Natural killer cell (primary cell): Measurements from ENCODE around the gene PSG11. TPM values are rescaled to one million over a fixed set of nuclear protein-coding genes. Genes with fewer than 3 reads are reported as not detected.
"Not testable (repeated sequence)": the region's sequence is repeated elsewhere in the genome, so short reads cannot be mapped to it uniquely, and the experiment has no call there.

ENCODE experiments used
- ATAC-seq, 3 donors: fragments of 150-1000 bp in 2 of 3; fragments of 200-7000 bp in 1 of 3; cut with Tn5 transposase; 1 replicate in 1 of 3; 2 replicates in 2 of 3; pipeline ENCODE4 v1.10.0; 2021; ENCODE audit warnings: mild to moderate bottlenecking in 2 of 3, moderate library complexity in 2 of 3
- DNase-seq, 2 donors: peaks; one replicate each; pipeline versions ENCODE4 v3.0.0 to v3.0.0-alpha.2; 2013 to 2021; ENCODE audit warnings: mixed read lengths in 1 of 2
- H3K27ac ChIP-seq: one replicate; pipeline ENCODE4 v1.5.1; 2013; ENCODE audit warnings: mild to moderate bottlenecking, low read length
- H3K27me3 ChIP-seq: one replicate; pipeline ENCODE4 v1.6.1; 2013; ENCODE audit warnings: low read length; ENCODE audit not compliant: control insufficient read depth, insufficient read depth
- H3K36me3 ChIP-seq: one replicate; pipeline ENCODE4 v1.6.1; 2013; ENCODE audit warnings: low read length; ENCODE audit not compliant: control insufficient read depth, insufficient read depth
- H3K4me1 ChIP-seq: one replicate; pipeline ENCODE4 v1.6.1; 2013; ENCODE audit warnings: low read length; ENCODE audit not compliant: control insufficient read depth, insufficient read depth
- H3K4me3 ChIP-seq: one replicate; pipeline ENCODE4 v1.5.1; 2013; ENCODE audit warnings: low read length
- H3K9me3 ChIP-seq: one replicate; pipeline ENCODE4 v1.6.1; 2013; ENCODE audit warnings: low read length; ENCODE audit not compliant: control insufficient read depth, insufficient read depth
- H3K27ac Mint-ChIP-seq, 2 donors: one replicate each; pipeline ENCODE4 v1.8.0; 2022; ENCODE audit warnings: mild to moderate bottlenecking in 2 of 2, mixed read lengths in 2 of 2, moderate library complexity in 1 of 2
- H3K27me3 Mint-ChIP-seq, 2 donors: one replicate each; pipeline ENCODE4 v1.8.0; 2022; ENCODE audit warnings: low read depth in 2 of 2, mixed read lengths in 2 of 2
- H3K36me3 Mint-ChIP-seq: one replicate; pipeline ENCODE4 v1.8.0; 2022; ENCODE audit warnings: mixed read lengths
- H3K4me1 Mint-ChIP-seq, 2 donors: one replicate each; pipeline ENCODE4 v1.8.0; 2022; ENCODE audit warnings: mixed read lengths in 2 of 2
- H3K4me3 Mint-ChIP-seq: one replicate; pipeline ENCODE4 v1.8.0; 2022; ENCODE audit warnings: mild to moderate bottlenecking, moderate library complexity, mixed read lengths
- H3K9me3 Mint-ChIP-seq, 2 donors: one replicate each; pipeline ENCODE4 v1.8.0; 2022; ENCODE audit warnings: mixed read lengths in 2 of 2
- CTCF ChIP-seq: fragments of 200-600 bp; IDR thresholded peaks from one replicate; pipeline ENCODE4 v1.8.0; 2022; ENCODE audit warnings: antibody characterized with exemption
- WGBS: methylation state at CpG from one replicate; pipeline ENCODE4 v1.1.7; 2013; ENCODE audit warnings: missing lambda C conversion rate; ENCODE audit not compliant: insufficient coverage; 5-methylcytosine and 5-hydroxymethylcytosine counted together
- intact Hi-C: fragments of 100-400 bp; cut with micrococcal nuclease; formaldehyde crosslinking; loops from one replicate; pipeline ENCODE4 v1.14.2; 2022
- total RNA-seq, 4 donors: library from RNA; stranded (reverse); fragments of 120-200 nt in 1 of 4; gene quantifications; one replicate each; pipeline versions ENCODE4 v1.2.3 to v1.2.4, GENCODE V29; 2013 to 2022

Gene PSG11
- total RNA-seq, 3 donors from 2014 or later (not counting 1 experiment from before 2014, with no cell fraction given): not detected

- no peaks in the 10 kb centered on the region for H3K36me3 ChIP-seq
- no peaks in the 10 kb centered on the region for H3K9me3 ChIP-seq
- Mint-ChIP-seq H3K36me3 (no peaks in the 10 kb centered on the region), H3K9me3 (no peaks in the 10 kb centered on the region), H3K4me3 (no peak overlapping the region), H3K27me3 (peaks cover 0 to 26% of the 10 kb centered on the region in 2 donors), H3K4me1 (no peaks in the 10 kb centered on the region), H3K27ac (no peak overlapping the region)
- no peaks in the 10 kb centered on the region for H3K4me1 ChIP-seq
- H3K27ac ChIP-seq: no peak overlapping the region
- WGBS: 94% methylated on average over 6 of the region's 7 CpGs
- TF ChIP-seq CTCF: no peak
- H3K4me3 ChIP-seq: no peak overlapping the region
- intact Hi-C loops: no loop called here
- DNase-seq (no peak), ATAC-seq (no peak)
- no peaks in the 10 kb centered on the region for H3K27me3 ChIP-seq
Observed at GRCh38 chr19:42989851-42990250, 36.4 kb downstream of the PSG11 start.

DNA sequence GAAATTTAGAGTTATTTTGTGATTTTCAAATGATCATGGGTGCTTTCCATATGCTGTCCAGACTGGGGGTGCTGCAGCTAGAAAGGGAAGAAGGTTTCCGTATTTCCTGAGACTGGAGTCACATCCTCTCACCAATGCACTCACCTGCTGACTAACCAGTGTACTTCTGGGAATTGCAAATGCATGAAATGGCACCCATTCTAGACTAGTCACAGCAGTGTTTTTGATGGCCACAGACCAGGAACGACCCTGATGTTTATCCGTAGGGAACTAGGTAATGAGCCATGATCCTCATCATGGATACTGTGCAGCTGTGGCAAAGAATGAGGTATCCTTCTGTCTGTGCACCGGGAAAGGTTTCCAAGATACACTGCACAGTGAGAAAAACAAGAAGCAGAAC is 37.1 kb downstream of the PSG11 start:
- H3K27ac Mint-ChIP-seq, H3K4me3 Mint-ChIP-seq, H3K4me1 Mint-ChIP-seq, H3K27me3 ChIP-seq, ATAC-seq, H3K4me1 ChIP-seq, H3K4me3 ChIP-seq, DNase-seq, H3K27ac ChIP-seq, intact Hi-C loops, H3K9me3 ChIP-seq, H3K9me3 Mint-ChIP-seq, H3K36me3 Mint-ChIP-seq, H3K36me3 ChIP-seq: not testable (repeated sequence)
- H3K27me3 Mint-ChIP-seq: peaks cover 0 to 26% of the 10 kb centered on the region in 2 donors
- 92% methylated on average over 3 of the region's 4 CpGs for WGBS

GRCh38 chr19:42988206-42988605 is 38.1 kb downstream of the PSG11 start:
- H3K36me3 Mint-ChIP-seq, intact Hi-C loops: not testable (repeated sequence)

DNA sequence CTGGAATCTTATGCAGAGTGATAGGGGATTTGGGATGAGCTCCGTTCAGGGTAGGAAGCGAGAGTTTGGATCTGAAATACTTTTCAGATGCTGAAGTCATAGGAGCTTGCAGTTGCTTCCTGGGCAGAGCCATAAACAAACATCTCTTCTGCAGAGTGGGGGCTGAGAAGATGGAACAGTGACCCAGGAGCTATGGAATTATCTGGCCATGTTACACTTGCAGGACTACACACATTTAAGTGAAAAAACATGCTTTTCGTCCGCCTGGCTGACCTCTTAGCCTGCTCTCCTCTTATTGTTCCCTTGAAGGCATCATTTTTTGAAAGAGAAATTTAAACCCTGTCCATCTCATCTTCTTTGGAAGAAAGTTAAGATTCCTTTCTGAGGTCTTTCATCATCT is 40.7 kb downstream of the PSG11 start:
- no peak overlapping the region for H3K4me3 Mint-ChIP-seq
- H3K27ac ChIP-seq: no peak overlapping the region
- H3K4me3 ChIP-seq: no peak overlapping the region
- intact Hi-C loops: no loop called here
- H3K4me1 ChIP-seq: no peaks in the 10 kb centered on the region
- H3K9me3 Mint-ChIP-seq: peaks cover 4% of the 10 kb centered on the region in 2 donors
- H3K27me3 ChIP-seq: no peaks in the 10 kb centered on the region
- DNase-seq (no peak), ATAC-seq (no peak)
- no peaks in the 10 kb centered on the region for H3K36me3 ChIP-seq
- H3K27ac Mint-ChIP-seq: no peak overlapping the region
- no peak for TF ChIP-seq CTCF
- no peaks in the 10 kb centered on the region for H3K9me3 ChIP-seq
- WGBS: 81% methylated on average over 4 of the region's 4 CpGs
- no peaks in the 10 kb centered on the region for H3K4me1 Mint-ChIP-seq
- no peaks in the 10 kb centered on the region for H3K36me3 Mint-ChIP-seq
- H3K27me3 Mint-ChIP-seq: peaks cover 13 to 25% of the 10 kb centered on the region in 2 donors

More at GRCh38 chr19:42988206-42988605, 38.1 kb downstream of the PSG11 start:
- H3K4me1 ChIP-seq, H3K4me1 Mint-ChIP-seq, H3K4me3 Mint-ChIP-seq, H3K4me3 ChIP-seq, H3K9me3 ChIP-seq, H3K9me3 Mint-ChIP-seq, H3K36me3 ChIP-seq, H3K27ac ChIP-seq, H3K27me3 ChIP-seq, ATAC-seq, DNase-seq, H3K27ac Mint-ChIP-seq: not testable (repeated sequence)
- peaks cover 0 to 25% of the 10 kb centered on the region in 2 donors for H3K27me3 Mint-ChIP-seq
- WGBS: no CpG with 5 or more reads among the region's 1 CpG

- H3K27ac ChIP-seq, H3K27me3 ChIP-seq, H3K4me1 ChIP-seq, H3K4me3 Mint-ChIP-seq, H3K36me3 Mint-ChIP-seq, intact Hi-C loops, H3K27ac Mint-ChIP-seq, H3K4me3 ChIP-seq, H3K9me3 ChIP-seq, H3K36me3 ChIP-seq, H3K9me3 Mint-ChIP-seq, H3K4me1 Mint-ChIP-seq, ATAC-seq, DNase-seq: not testable (repeated sequence)
- H3K27me3 Mint-ChIP-seq: peaks cover 16 to 23% of the 10 kb centered on the region in 2 donors
Observed at GRCh38 chr19:42982111-42982510, 44.2 kb downstream of the PSG11 start.

- H3K4me3 ChIP-seq, H3K9me3 ChIP-seq, H3K27me3 ChIP-seq, H3K36me3 Mint-ChIP-seq, H3K27ac Mint-ChIP-seq, intact Hi-C loops, H3K36me3 ChIP-seq, H3K4me1 ChIP-seq, DNase-seq, ATAC-seq, H3K9me3 Mint-ChIP-seq, H3K4me3 Mint-ChIP-seq, H3K4me1 Mint-ChIP-seq, H3K27ac ChIP-seq: not testable (repeated sequence)
- H3K27me3 Mint-ChIP-seq: peaks cover 9 to 24% of the 10 kb centered on the region in 2 donors
- 89% methylated on average over 1 of the region's 5 CpGs for WGBS
Observed at GRCh38 chr19:42971451-42971850, 54.8 kb downstream of the PSG11 start.
